Activated naive CD4-positive, alpha-beta T cell treated with anti-CD3 and anti-CD28 coated beads, Interleukin-2, amount 10 ng/mL, durations not matched to agents 7 days and 5 days (primary cell): ENCODE data around the gene PIP4K2B.
"Not testable (repeated sequence)": the region's sequence is repeated elsewhere in the genome, so short reads cannot be mapped to it uniquely, and the experiment has no call there.

Experiments used
- CTCF ChIA-PET: fragments of 350-600 bp; sonication (Branson Sonifier 250); formaldehyde crosslinking; loops from one replicate; lab custom pipeline; 2021; ENCODE audit warnings: antibody characterized with exemption; lab: Charles Lee
- DNase-seq: peaks from one replicate; pipeline ENCODE4 v3.0.0-alpha.2; 2020
- H3K27ac Mint-ChIP-seq: one replicate; pipeline ENCODE4 v1.8.0; 2021; ENCODE audit warnings: mild to moderate bottlenecking, moderate library complexity, mixed read lengths
- H3K27me3 Mint-ChIP-seq: one replicate; pipeline ENCODE4 v1.8.0; 2021; ENCODE audit warnings: mild to moderate bottlenecking, mixed read lengths
- H3K36me3 Mint-ChIP-seq: one replicate; pipeline ENCODE4 v1.8.0; 2021; ENCODE audit warnings: mixed read lengths
- H3K4me1 Mint-ChIP-seq: one replicate; pipeline ENCODE4 v1.8.0; 2021; ENCODE audit warnings: mixed read lengths
- H3K4me3 Mint-ChIP-seq: one replicate; pipeline ENCODE4 v1.8.0; 2021; ENCODE audit warnings: mild to moderate bottlenecking, moderate library complexity, mixed read lengths
- H3K9me3 Mint-ChIP-seq: one replicate; pipeline ENCODE4 v1.8.0; 2021; ENCODE audit warnings: mixed read lengths

Gene PIP4K2B

GRCh38 chr17:38794221-38794620 lies 5.1 kb downstream of the PIP4K2B start:
- no peak overlapping the region for H3K27ac Mint-ChIP-seq
- no peaks in the 10 kb centered on the region for H3K9me3 Mint-ChIP-seq
- CTCF ChIA-PET: interaction anchor here (0.6 kb wide), 1 partner anchor 86 kb away, joined by 3 read pairs; no protein-coding TSS in a partner anchor
- no peaks in the 10 kb centered on the region for H3K27me3 Mint-ChIP-seq
- peaks cover 39% of the 10 kb centered on the region for H3K4me1 Mint-ChIP-seq
- DNase-seq: no peak
- H3K36me3 Mint-ChIP-seq: peaks cover 38% of the 10 kb centered on the region
- no peak overlapping the region for H3K4me3 Mint-ChIP-seq

GRCh38 chr17:38791162-38791561 lies 8.2 kb downstream of the PIP4K2B start:
- H3K36me3 Mint-ChIP-seq: peaks cover 27% of the 10 kb centered on the region
- DNase-seq: no peak
- H3K4me3 Mint-ChIP-seq: no peak overlapping the region

GRCh38 chr17:38790148-38790707 lies 9.1 kb downstream of the PIP4K2B start:
- H3K27me3 Mint-ChIP-seq, H3K4me3 Mint-ChIP-seq, DNase-seq, H3K9me3 Mint-ChIP-seq, CTCF ChIA-PET, H3K27ac Mint-ChIP-seq, H3K4me1 Mint-ChIP-seq: not testable (repeated sequence)
- H3K36me3 Mint-ChIP-seq: peaks cover 24% of the 10 kb centered on the region

More at GRCh38 chr17:38791162-38791561, 8.2 kb downstream of the PIP4K2B start:
- no peak overlapping the region for H3K27ac Mint-ChIP-seq
- H3K27me3 Mint-ChIP-seq: no peaks in the 10 kb centered on the region
- no peaks in the 10 kb centered on the region for H3K9me3 Mint-ChIP-seq
- peaks cover 13% of the 10 kb centered on the region for H3K4me1 Mint-ChIP-seq
- CTCF ChIA-PET: no interaction called here

GRCh38 chr17:38789185-38789584 lies 10.2 kb downstream of the PIP4K2B start:
- no peak overlapping the region for H3K4me3 Mint-ChIP-seq
- H3K27ac Mint-ChIP-seq: no peak overlapping the region
- no peaks in the 10 kb centered on the region for H3K9me3 Mint-ChIP-seq
- H3K36me3 Mint-ChIP-seq: peaks cover 26% of the 10 kb centered on the region
- H3K4me1 Mint-ChIP-seq: peaks cover 4% of the 10 kb centered on the region
- no peak for DNase-seq
- CTCF ChIA-PET: no interaction called here
- H3K27me3 Mint-ChIP-seq: no peaks in the 10 kb centered on the region

- H3K4me1 Mint-ChIP-seq, H3K9me3 Mint-ChIP-seq, H3K4me3 Mint-ChIP-seq, H3K27ac Mint-ChIP-seq, DNase-seq, H3K27me3 Mint-ChIP-seq: not testable (repeated sequence)
- CTCF ChIA-PET: interaction anchor here (0.7 kb wide), 1 partner anchor 130 kb away, joined by 3 read pairs; no protein-coding TSS in a partner anchor
- peaks cover 23% of the 10 kb centered on the region for H3K36me3 Mint-ChIP-seq
Observed at GRCh38 chr17:38787999-38788398, 11.4 kb downstream of the PIP4K2B start.

- H3K27me3 Mint-ChIP-seq: no peaks in the 10 kb centered on the region
- no peak for DNase-seq
- H3K9me3 Mint-ChIP-seq: no peaks in the 10 kb centered on the region
- CTCF ChIA-PET: no interaction called here
- no peak overlapping the region for H3K4me3 Mint-ChIP-seq
- no peak overlapping the region for H3K27ac Mint-ChIP-seq
- peaks cover 28% of the 10 kb centered on the region for H3K36me3 Mint-ChIP-seq
- no peaks in the 10 kb centered on the region for H3K4me1 Mint-ChIP-seq
Observed at GRCh38 chr17:38786372-38786771, 13.0 kb downstream of the PIP4K2B start.

- DNase-seq: no peak
- Mint-ChIP-seq H3K27me3 (no peaks in the 10 kb centered on the region), H3K4me3 (no peak overlapping the region), H3K9me3 (no peaks in the 10 kb centered on the region), H3K4me1 (no peaks in the 10 kb centered on the region), H3K36me3 (peaks cover 39% of the 10 kb centered on the region), H3K27ac (no peak overlapping the region)
- CTCF ChIA-PET: no interaction called here
Observed at GRCh38 chr17:38783227-38783626, 16.1 kb downstream of the PIP4K2B start.

- Mint-ChIP-seq H3K4me1 (no peaks in the 10 kb centered on the region), H3K36me3 (peaks cover 46% of the 10 kb centered on the region), H3K4me3 (no peak overlapping the region), H3K9me3 (no peaks in the 10 kb centered on the region), H3K27me3 (no peaks in the 10 kb centered on the region), H3K27ac (no peak overlapping the region)
- CTCF ChIA-PET: interaction anchor here (1.8 kb wide), 1 partner anchor 195 kb away, joined by 3 read pairs; no protein-coding TSS in a partner anchor
- DNase-seq: no peak
Observed at GRCh38 chr17:38779965-38780752, 19.2 kb downstream of the PIP4K2B start.

GRCh38 chr17:38777641-38778250 lies 21.6 kb downstream of the PIP4K2B start:
- Mint-ChIP-seq H3K4me3 (no peak overlapping the region), H3K9me3 (no peaks in the 10 kb centered on the region), H3K27ac (no peak overlapping the region), H3K36me3 (peaks cover 53% of the 10 kb centered on the region), H3K27me3 (no peaks in the 10 kb centered on the region), H3K4me1 (no peaks in the 10 kb centered on the region)
- CTCF ChIA-PET: no interaction called here
- no peak for DNase-seq

GRCh38 chr17:38773258-38773657 lies 26.1 kb downstream of the PIP4K2B start:
- no peak overlapping the region for H3K4me3 Mint-ChIP-seq
- H3K9me3 Mint-ChIP-seq: no peaks in the 10 kb centered on the region
- H3K27me3 Mint-ChIP-seq: no peaks in the 10 kb centered on the region
- peaks cover 53% of the 10 kb centered on the region for H3K36me3 Mint-ChIP-seq
- DNase-seq: no peak
- H3K4me1 Mint-ChIP-seq: no peaks in the 10 kb centered on the region
- CTCF ChIA-PET: no interaction called here
- no peak overlapping the region for H3K27ac Mint-ChIP-seq

GRCh38 chr17:38768417-38768816 lies 30.9 kb downstream of the PIP4K2B start:
- H3K36me3 Mint-ChIP-seq: peaks cover 70% of the 10 kb centered on the region
- H3K27me3 Mint-ChIP-seq: no peaks in the 10 kb centered on the region
- H3K4me1 Mint-ChIP-seq: peaks cover 3% of the 10 kb centered on the region
- H3K4me3 Mint-ChIP-seq: no peak overlapping the region
- no peaks in the 10 kb centered on the region for H3K9me3 Mint-ChIP-seq
- CTCF ChIA-PET: no interaction called here
- no peak overlapping the region for H3K27ac Mint-ChIP-seq
- no peak for DNase-seq

GRCh38 chr17:38766341-38766740 lies 33.0 kb downstream of the PIP4K2B start:
- H3K36me3 Mint-ChIP-seq: peaks cover 71% of the 10 kb centered on the region
- DNase-seq: no peak
- H3K9me3 Mint-ChIP-seq: no peaks in the 10 kb centered on the region
- no peaks in the 10 kb centered on the region for H3K27me3 Mint-ChIP-seq
- H3K27ac Mint-ChIP-seq: no peak overlapping the region
- peaks cover 8% of the 10 kb centered on the region for H3K4me1 Mint-ChIP-seq
- no peak overlapping the region for H3K4me3 Mint-ChIP-seq
- CTCF ChIA-PET: no interaction called here

GRCh38 chr17:38762231-38762630 lies 37.1 kb downstream of the PIP4K2B start:
- Mint-ChIP-seq H3K9me3 (no peaks in the 10 kb centered on the region), H3K4me3 (no peak overlapping the region), H3K27ac (peak overlapping the region; percentile 63), H3K27me3 (no peaks in the 10 kb centered on the region), H3K36me3 (peaks cover 59% of the 10 kb centered on the region), H3K4me1 (peaks cover 16% of the 10 kb centered on the region)
- CTCF ChIA-PET: interaction anchor here (0.9 to 1.3 kb wide), 3 partner anchors 19 to 413 kb away, joined by 3 to 4 read pairs (median 3); no protein-coding TSS in a partner anchor
- DNase-seq: no peak

- Mint-ChIP-seq H3K4me1 (peaks cover 16% of the 10 kb centered on the region), H3K27ac (peak overlapping the region; percentile 64), H3K4me3 (no peak overlapping the region), H3K9me3 (no peaks in the 10 kb centered on the region), H3K36me3 (peaks cover 53% of the 10 kb centered on the region), H3K27me3 (no peaks in the 10 kb centered on the region)
- peak; percentile 62 for DNase-seq
- CTCF ChIA-PET: interaction anchor here (1.0 to 1.3 kb wide), 2 partner anchors 20 to 413 kb away, joined by 3 read pairs; no protein-coding TSS in a partner anchor
Observed at GRCh38 chr17:38761612-38762011, 37.7 kb downstream of the PIP4K2B start.
